Smooth muscle cell (in vitro differentiated cells): ENCODE data around the gene SPACDR. TPM values are rescaled to one million over a fixed set of nuclear protein-coding genes. Genes with fewer than 3 reads are reported as not detected.

ENCODE experiments used
- DNase-seq: peaks from one replicate; lab custom pipeline; 2025; ENCODE audit not compliant: unreplicated experiment; lab: John Stamatoyannopoulos, UW
- H2AFZ ChIP-seq: fragments of 200-600 bp; sonication (generic); 2 replicates; pipeline ENCODE4 v1.6.0; 2016; ENCODE audit warnings: antibody characterized with exemption, low read depth, mild to moderate bottlenecking
- H3F3A ChIP-seq: fragments of 200-600 bp; sonication (generic); 2 replicates; pipeline ENCODE4 v1.6.0; 2017; ENCODE audit warnings: antibody characterized with exemption, low read depth
- H3K27ac ChIP-seq: fragments of 200-600 bp; sonication (generic); 2 replicates; pipeline ENCODE4 v1.5.1; 2016; ENCODE audit warnings: low read depth, mild to moderate bottlenecking
- H3K27me3 ChIP-seq: fragments of 200-600 bp; sonication (generic); 2 replicates; pipeline ENCODE4 v1.6.1; 2016; ENCODE audit warnings: low read depth, mild to moderate bottlenecking
- H3K36me3 ChIP-seq: fragments of 200-600 bp; sonication (generic); 2 replicates; pipeline ENCODE4 v1.5.1; 2016; ENCODE audit warnings: low read depth
- H3K4me1 ChIP-seq: fragments of 200-600 bp; sonication (generic); 2 replicates; pipeline ENCODE4 v1.5.1; 2016; ENCODE audit warnings: low read depth
- H3K4me2 ChIP-seq: fragments of 200-600 bp; sonication (generic); 2 replicates; pipeline ENCODE4 v1.6.0; 2016; ENCODE audit warnings: mild to moderate bottlenecking
- H3K4me3 ChIP-seq: fragments of 200-600 bp; sonication (generic); 2 replicates; pipeline ENCODE4 v1.5.1; 2016; ENCODE audit warnings: mild to moderate bottlenecking
- H3K79me2 ChIP-seq: fragments of 200-600 bp; sonication (generic); 2 replicates; pipeline ENCODE4 v1.6.0; 2016; ENCODE audit warnings: low read depth, mild to moderate bottlenecking
- H3K9ac ChIP-seq: fragments of 200-600 bp; sonication (generic); 2 replicates; pipeline ENCODE4 v1.6.0; 2016; ENCODE audit warnings: low read depth
- H3K9me3 ChIP-seq: fragments of 200-600 bp; sonication (generic); replicated peaks from 2 replicates; pipeline ENCODE4 v1.5.1; 2016; ENCODE audit warnings: low read depth
- H4K20me1 ChIP-seq: fragments of 200-600 bp; sonication (generic); 2 replicates; pipeline ENCODE4 v1.6.0; 2016; ENCODE audit warnings: low read depth
- WGBS: methylation state at CpG from one replicate; pipeline ENCODE4 v1.1.7; 2016; ENCODE audit warnings: low lambda C conversion rate; 5-methylcytosine and 5-hydroxymethylcytosine counted together
- polyA plus RNA-seq: library from polyadenylated mRNA; unstranded; fragments of >200 nt; fragmentation: Nextera tagmentation; extraction: Ambion mirVana; gene quantifications from 2 replicates; pipeline ENCODE4 v1.2.1, GENCODE V29; 2016
- total RNA-seq: library from RNA; depleted of rRNA; stranded (reverse); fragments of >200 nt; gene quantifications from 2 replicates; pipeline ENCODE4 v1.2.3, GENCODE V29; 2014
- TF ChIP-seq, protein P1 (sequence below): fragments of 200-600 bp; sonication (generic); IDR thresholded peaks from 2 replicates; pipeline ENCODE4 v1.5.1; 2017; ENCODE audit warnings: borderline replicate concordance, mild to moderate bottlenecking, antibody characterized with exemption; ENCODE audit not compliant: insufficient read depth, poor library complexity, severe bottlenecking

Gene SPACDR
- total and polyA plus RNA-seq, 2 experiments from 2014 or later = 0.58 TPM; not detected in 1

- H3F3A ChIP-seq = no peaks in the 10 kb centered on the region
- no peaks in the 10 kb centered on the region for H3K9me3 ChIP-seq
- H3K27ac ChIP-seq = no peak overlapping the region
- WGBS = 91% methylated on average over 6 of the region's 6 CpGs
- TF ChIP-seq, protein P1, sequence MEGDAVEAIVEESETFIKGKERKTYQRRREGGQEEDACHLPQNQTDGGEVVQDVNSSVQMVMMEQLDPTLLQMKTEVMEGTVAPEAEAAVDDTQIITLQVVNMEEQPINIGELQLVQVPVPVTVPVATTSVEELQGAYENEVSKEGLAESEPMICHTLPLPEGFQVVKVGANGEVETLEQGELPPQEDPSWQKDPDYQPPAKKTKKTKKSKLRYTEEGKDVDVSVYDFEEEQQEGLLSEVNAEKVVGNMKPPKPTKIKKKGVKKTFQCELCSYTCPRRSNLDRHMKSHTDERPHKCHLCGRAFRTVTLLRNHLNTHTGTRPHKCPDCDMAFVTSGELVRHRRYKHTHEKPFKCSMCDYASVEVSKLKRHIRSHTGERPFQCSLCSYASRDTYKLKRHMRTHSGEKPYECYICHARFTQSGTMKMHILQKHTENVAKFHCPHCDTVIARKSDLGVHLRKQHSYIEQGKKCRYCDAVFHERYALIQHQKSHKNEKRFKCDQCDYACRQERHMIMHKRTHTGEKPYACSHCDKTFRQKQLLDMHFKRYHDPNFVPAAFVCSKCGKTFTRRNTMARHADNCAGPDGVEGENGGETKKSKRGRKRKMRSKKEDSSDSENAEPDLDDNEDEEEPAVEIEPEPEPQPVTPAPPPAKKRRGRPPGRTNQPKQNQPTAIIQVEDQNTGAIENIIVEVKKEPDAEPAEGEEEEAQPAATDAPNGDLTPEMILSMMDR = no peak
- H3K4me3 ChIP-seq = no peak overlapping the region
- no peak overlapping the region for H2AFZ ChIP-seq
- no peaks in the 10 kb centered on the region for H3K79me2 ChIP-seq
- peaks cover 11% of the 10 kb centered on the region for H3K4me1 ChIP-seq
- H3K36me3 ChIP-seq = no peaks in the 10 kb centered on the region
- H3K4me2 ChIP-seq = no peak overlapping the region
- peaks cover 4% of the 10 kb centered on the region for H3K27me3 ChIP-seq
- DNase-seq = no peak
- no peak overlapping the region for H3K9ac ChIP-seq
- H4K20me1 ChIP-seq = no peaks in the 10 kb centered on the region
These were observed 32.4 kb upstream of the SPACDR start for GRCh38 chr7:100496509-100496908.

DNA sequence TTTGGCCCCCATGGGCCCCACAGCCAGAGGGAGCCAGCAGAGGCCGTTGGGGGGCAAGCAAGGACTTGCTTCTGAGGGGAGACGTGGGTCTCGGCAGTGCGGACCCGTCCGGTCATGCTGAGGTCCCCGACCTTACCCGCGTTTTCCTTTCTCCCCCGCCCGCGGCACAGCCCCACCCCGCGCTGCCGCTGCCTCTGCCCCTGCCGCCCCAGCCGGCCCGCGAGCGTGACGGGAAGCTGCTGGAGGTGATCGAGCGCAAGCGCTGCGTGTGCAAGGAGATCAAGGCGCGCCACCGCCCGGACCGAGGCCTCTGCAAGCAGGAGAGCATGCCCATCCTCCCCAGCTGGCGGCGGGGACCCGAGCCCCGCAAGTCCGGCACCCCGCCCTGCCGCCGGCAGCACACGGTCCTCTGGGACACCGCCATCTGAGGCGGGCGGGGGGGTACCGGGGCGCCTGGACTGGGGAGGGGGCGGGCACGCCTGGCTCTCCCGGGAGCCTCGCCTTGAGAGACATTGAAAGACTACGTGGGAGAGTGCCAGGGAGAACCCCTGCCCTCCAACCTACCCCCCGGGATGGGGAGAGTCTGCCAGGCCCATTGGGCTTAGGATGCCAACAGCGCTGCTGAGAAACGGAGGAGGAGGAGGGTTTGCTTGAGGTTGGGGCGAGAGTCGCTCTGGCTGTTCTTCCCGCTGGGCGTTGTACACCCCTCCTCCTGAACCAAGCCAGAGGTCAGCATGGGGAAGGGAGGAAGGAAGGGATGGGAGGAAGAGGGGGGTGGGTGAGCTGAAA is 29.6 kb upstream of the SPACDR start:
- H3K9ac ChIP-seq = no peak overlapping the region
- peaks cover 4% of the 10 kb centered on the region for H3K27me3 ChIP-seq
- H4K20me1 ChIP-seq = no peaks in the 10 kb centered on the region
- H3K27ac ChIP-seq = no peak overlapping the region
- TF ChIP-seq, protein P1 = no peak
- WGBS = 27% methylated on average over 23 of the region's 56 CpGs
- no peaks in the 10 kb centered on the region for H3F3A ChIP-seq
- H3K4me1 ChIP-seq = peaks cover 18% of the 10 kb centered on the region
- no peaks in the 10 kb centered on the region for H3K36me3 ChIP-seq
- H3K4me3 ChIP-seq = peak overlapping the region; percentile 23
- H3K9me3 ChIP-seq = no peaks in the 10 kb centered on the region
- H3K4me2 ChIP-seq = peak overlapping the region; percentile 82
- DNase-seq = no peak
- H3K79me2 ChIP-seq = no peaks in the 10 kb centered on the region
- H2AFZ ChIP-seq = no peak overlapping the region

- TF ChIP-seq, protein P1 = no peak
- H2AFZ ChIP-seq = no peak overlapping the region
- no peaks in the 10 kb centered on the region for H3F3A ChIP-seq
- no peak for DNase-seq
- H3K79me2 ChIP-seq = no peaks in the 10 kb centered on the region
- H3K4me3 ChIP-seq = peak overlapping the region; percentile 23
- no peaks in the 10 kb centered on the region for H3K36me3 ChIP-seq
- H3K9me3 ChIP-seq = no peaks in the 10 kb centered on the region
- 90% methylated on average over 5 of the region's 5 CpGs for WGBS
- H3K27me3 ChIP-seq = peaks cover 4% of the 10 kb centered on the region
- peaks cover 18% of the 10 kb centered on the region for H3K4me1 ChIP-seq
- no peaks in the 10 kb centered on the region for H4K20me1 ChIP-seq
- no peak overlapping the region for H3K27ac ChIP-seq
- H3K9ac ChIP-seq = no peak overlapping the region
- H3K4me2 ChIP-seq = peak overlapping the region; percentile 82
These were observed 28.8 kb upstream of the SPACDR start for GRCh38 chr7:100492738-100493475.
